GM12801 (cell line): ENCODE data around the gene COL18A1.

Source experiments
- TF ChIP-seq, protein P1 (sequence below): IDR thresholded peaks from one replicate; pipeline ENCODE4 v1.5.1; 2011; ENCODE audit warnings: control low read depth; ENCODE audit not compliant: insufficient read length; ENCODE audit errors: extremely low read depth

COL18A1 gene

DNA sequence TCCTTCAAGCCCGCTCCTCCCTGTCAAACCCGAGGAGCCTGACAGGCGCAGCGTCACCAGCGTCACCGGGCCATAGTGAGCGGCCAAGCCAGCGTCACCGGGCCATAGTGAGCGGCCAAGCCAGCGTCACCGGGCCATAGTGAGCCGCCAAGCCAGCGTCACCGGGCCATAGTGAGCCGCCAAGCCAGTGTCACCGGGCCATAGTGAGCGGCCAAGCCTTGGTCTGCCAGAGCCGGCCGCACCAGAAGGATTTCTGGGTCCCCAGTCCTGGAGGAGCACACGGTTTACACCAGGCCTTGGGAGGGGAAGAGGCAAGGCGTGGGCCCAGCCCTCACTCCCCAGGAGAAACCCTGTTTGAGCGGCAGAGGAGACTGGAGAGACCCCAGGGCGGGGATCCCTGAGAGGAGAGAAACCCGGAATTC is 39.8 kb upstream of the COL18A1 start:
- TF ChIP-seq, protein P1, sequence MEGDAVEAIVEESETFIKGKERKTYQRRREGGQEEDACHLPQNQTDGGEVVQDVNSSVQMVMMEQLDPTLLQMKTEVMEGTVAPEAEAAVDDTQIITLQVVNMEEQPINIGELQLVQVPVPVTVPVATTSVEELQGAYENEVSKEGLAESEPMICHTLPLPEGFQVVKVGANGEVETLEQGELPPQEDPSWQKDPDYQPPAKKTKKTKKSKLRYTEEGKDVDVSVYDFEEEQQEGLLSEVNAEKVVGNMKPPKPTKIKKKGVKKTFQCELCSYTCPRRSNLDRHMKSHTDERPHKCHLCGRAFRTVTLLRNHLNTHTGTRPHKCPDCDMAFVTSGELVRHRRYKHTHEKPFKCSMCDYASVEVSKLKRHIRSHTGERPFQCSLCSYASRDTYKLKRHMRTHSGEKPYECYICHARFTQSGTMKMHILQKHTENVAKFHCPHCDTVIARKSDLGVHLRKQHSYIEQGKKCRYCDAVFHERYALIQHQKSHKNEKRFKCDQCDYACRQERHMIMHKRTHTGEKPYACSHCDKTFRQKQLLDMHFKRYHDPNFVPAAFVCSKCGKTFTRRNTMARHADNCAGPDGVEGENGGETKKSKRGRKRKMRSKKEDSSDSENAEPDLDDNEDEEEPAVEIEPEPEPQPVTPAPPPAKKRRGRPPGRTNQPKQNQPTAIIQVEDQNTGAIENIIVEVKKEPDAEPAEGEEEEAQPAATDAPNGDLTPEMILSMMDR = no peak

DNA sequence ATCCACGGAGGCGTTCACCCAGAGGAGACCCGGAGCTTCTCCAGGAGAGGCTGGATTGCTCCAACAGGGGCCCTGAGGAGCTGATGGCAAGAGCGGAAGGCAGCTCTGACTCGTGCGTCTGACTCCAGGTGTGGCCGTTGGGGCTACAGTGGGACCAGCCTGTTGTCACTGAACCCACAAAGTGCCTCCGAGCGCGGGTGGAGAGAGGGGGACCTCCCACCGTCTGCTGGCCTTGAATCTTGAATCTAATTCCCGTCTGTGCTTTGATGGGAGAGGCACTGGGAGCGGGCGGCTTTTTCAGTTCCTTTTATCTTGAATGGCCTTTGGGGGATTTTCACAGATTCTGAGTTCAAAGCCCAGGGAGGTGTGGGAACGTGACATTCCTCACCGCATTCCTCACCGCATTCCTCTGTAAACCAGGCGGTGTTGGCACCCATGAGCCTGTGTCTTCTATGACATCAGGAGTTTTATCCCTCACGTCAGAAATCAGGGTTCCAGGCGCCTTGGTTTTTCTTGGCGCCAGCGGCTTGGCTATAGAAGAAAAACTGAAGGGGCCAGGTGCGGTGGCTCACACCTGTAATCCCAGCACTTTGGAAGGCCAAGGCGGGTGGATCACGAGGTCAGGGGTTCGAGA is 39.2 kb upstream of the COL18A1 start:
- TF ChIP-seq, protein P1 = no peak

DNA sequence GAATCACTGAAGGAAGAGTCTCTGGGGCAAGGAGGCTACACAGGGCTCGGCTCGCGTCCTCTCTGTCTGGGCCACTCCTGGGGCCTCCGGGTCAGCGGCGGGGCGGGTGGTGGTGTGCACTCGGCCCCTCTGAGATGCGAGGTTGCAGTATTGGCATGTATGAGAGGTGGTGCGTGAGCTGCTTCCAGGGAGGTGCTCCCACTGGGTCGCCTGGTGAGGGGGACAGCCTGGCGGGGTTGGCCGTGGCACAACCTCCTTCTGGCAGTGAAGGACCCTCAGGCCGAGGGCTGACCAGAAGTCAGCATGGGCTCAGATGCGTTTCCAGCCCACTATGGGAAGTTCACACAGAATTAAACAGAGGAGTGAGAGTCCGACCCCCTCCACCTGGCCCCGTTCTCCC is 38.5 kb upstream of the COL18A1 start:
- TF ChIP-seq, protein P1 = no peak

DNA sequence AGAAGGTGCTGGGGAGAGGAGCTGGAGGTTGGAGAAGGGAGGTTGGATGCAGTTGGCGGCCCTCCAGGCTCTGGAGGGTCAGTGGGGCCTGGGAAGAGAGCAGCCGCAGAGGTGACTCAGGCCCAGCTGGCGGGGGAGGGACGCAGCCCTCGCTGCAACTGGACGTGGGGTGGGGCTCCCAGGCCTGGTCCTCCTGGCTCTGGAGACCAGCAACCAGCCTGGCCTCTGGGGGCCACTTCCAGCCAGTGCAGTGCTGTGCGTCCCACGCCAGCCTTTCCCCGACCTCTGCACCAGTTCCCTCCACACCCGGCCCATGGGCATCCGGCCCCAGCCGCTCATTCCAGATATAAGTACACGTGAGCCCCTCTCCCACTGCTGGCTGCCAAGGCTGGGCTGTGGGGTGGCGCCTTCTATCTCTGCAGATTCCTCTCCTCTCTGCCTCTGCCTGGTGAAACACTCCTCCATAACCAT is 38.0 kb upstream of the COL18A1 start:
- TF ChIP-seq, protein P1 = no peak

DNA sequence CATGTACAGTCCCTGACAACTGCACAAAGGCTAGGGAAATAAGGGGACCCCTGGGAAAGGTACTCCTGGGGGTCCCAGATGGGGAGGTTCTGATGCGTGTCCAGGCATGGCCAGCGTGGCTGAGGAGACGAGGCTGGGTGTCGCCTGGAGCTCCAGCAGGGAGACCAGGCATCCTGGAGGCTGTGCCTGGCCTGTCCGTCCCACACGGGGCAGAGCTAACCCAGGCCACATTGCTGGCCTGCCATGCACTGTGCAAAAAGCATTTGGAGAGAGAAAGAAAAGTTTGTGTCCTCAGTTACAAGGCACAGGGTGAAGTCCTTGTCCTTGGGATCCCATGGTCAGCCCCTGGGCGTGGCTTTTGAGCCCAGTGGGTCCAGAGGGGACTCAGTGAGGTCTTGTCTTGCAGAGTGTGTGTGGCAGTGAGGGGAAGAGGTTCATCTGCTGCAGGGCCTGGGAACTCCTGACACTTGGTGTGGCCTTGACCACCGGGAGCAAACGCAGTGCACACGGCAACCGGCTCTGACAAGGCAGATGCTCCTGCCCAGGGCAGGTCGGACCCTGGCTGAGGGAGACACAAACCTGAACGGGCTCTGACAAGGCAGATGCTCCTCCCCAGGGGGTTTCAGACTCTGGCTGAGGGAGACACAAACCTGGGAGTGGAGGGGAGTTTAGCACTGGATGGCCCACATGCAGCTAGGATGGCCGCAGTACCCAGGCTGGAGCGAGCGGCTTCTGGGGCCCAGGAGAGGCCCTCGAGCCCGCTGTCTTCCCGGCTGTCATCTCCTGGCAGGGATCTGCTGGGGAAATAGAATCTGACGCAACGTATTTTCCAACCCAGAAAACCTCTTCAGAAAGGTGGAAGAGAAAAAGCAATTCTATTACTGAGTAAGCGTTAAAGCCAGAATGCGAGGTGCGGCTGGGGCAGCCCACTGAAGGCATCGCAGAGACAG is 37.3 kb upstream of the COL18A1 start:
- TF ChIP-seq, protein P1 = no peak

DNA sequence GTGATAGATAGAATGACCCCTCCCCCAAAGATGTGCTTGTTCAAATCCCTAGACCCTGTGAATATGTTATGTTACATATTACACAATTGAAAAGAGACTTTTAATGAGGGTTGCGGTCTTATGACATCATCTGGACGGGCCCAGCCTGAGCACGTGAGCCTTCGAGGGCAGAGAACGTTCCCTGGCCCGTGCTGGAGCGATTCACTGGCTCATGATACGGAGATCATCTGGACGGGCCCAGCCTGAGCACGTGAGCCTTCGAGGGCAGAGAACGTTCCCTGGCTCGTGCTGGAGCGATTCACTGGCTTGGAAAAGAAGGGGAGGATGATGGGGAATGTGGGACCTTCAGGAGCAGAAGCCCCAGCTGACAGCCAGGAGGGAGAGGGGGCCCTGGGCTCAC is 34.4 kb upstream of the COL18A1 start:
- TF ChIP-seq, protein P1 = no peak

DNA sequence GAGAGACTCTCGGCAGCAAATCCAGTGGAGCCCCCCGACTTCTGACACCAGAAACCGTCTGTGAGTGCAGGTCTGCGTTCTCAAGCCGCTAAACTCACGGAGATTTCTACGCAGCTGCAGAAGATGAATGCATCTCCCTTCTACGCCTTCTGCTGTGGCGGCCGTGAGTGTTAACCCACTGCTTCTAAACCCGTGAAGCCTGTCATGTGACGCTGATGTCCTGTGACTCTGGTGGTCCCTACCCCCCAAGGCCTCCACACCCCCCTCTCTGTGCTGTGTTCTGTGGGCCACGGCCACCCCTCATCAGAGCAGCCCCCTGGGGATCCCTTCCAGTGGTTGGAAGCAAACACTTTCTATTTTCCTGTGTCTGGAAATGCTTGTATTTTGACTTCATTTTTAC is 33.9 kb upstream of the COL18A1 start:
- TF ChIP-seq, protein P1 = no peak
